GM12878 (cell line): ENCODE results near the gene HOXC9. TPM values are rescaled to one million over a fixed set of nuclear protein-coding genes. Genes with fewer than 3 reads are reported as not detected.

Experiments
- ASH2L ChIP-seq: fragments of 300-600, 200-600 bp; sonication (generic); IDR thresholded peaks from 2 replicates; pipeline ENCODE4 v1.6.1; 2017; ENCODE audit warnings: low read depth, mild to moderate bottlenecking, borderline replicate concordance
- ATF7 ChIP-seq: fragments of 450-650 bp; IDR thresholded peaks from 2 replicates; pipeline ENCODE4 v1.6.1; 2016; ENCODE audit warnings: low read depth, mild to moderate bottlenecking
- BHLHE40 ChIP-seq, 2 experiments: fragments of 450-650 bp in 1 of 2; IDR thresholded peaks; 2 replicates each; pipeline ENCODE4 v1.6.1; 2011 to 2017; ENCODE audit warnings: low read depth in 2 of 2, borderline replicate concordance in 1 of 2, improper control_type of control experiment in 1 of 2, low read length in 1 of 2, mild to moderate bottlenecking in 1 of 2
- CBX5 ChIP-seq: sonication (generic); IDR thresholded peaks from 2 replicates; pipeline ENCODE4 v1.6.1; 2016; ENCODE audit warnings: low read depth, moderate library complexity, mild to moderate bottlenecking, inconsistent platforms
- GATAD2B ChIP-seq: fragments of 450-650 bp; conservative IDR thresholded peaks from 2 replicates; pipeline ENCODE4 v1.6.1; 2017; ENCODE audit warnings: low read depth, mild to moderate bottlenecking, moderate library complexity
- IKZF1 ChIP-seq: fragments of 450-650 bp; conservative IDR thresholded peaks from 2 replicates; pipeline ENCODE4 v1.6.1; 2017; ENCODE audit warnings: antibody characterized with exemption, mild to moderate bottlenecking
- IKZF2 ChIP-seq, 2 experiments: fragments of 450-650 bp; IDR thresholded peaks; 2 replicates each; pipeline ENCODE4 v1.6.1; 2017; ENCODE audit warnings: mild to moderate bottlenecking in 2 of 2, moderate library complexity in 2 of 2
- IRF4 ChIP-seq: IDR thresholded peaks from 2 replicates; pipeline ENCODE4 v1.6.1; 2011; ENCODE audit warnings: low read depth, low read length
- LARP7 ChIP-seq: fragments of 450-650 bp; IDR thresholded peaks from 2 replicates; pipeline ENCODE4 v1.6.1; 2017; ENCODE audit warnings: mild to moderate bottlenecking
- MAX ChIP-seq: IDR thresholded peaks from 2 replicates; pipeline ENCODE4 v1.6.1; 2012; ENCODE audit warnings: low read depth, low read length, improper control_type of control experiment
- NR2F1 ChIP-seq: fragments of 450-650 bp; conservative IDR thresholded peaks from 2 replicates; pipeline ENCODE4 v1.6.1; 2017; ENCODE audit warnings: mild to moderate bottlenecking
- PML ChIP-seq: IDR thresholded peaks from 2 replicates; pipeline ENCODE4 v1.6.1; 2012; ENCODE audit warnings: low read length, inconsistent platforms
- RAD51 ChIP-seq: fragments of 450-650 bp; IDR thresholded peaks from 2 replicates; pipeline ENCODE4 v1.6.1; 2016; ENCODE audit warnings: moderate library complexity, mild to moderate bottlenecking, inconsistent platforms
- RB1 ChIP-seq: fragments of 450-650 bp; formaldehyde crosslinking; IDR thresholded peaks from 2 replicates; pipeline ENCODE4 v1.6.1; 2017; ENCODE audit warnings: mild to moderate bottlenecking, borderline replicate concordance
- RUNX3 ChIP-seq: IDR thresholded peaks from 2 replicates; pipeline ENCODE4 v1.6.1; 2012; ENCODE audit warnings: low read length, inconsistent platforms
- SUPT20H ChIP-seq: IDR thresholded peaks from 2 replicates; pipeline ENCODE4 v1.6.1; 2011; ENCODE audit warnings: low read depth, mild to moderate bottlenecking, low read length, moderate library complexity, borderline replicate concordance; ENCODE audit not compliant: control insufficient read depth
- TCF7 ChIP-seq: IDR thresholded peaks from 2 replicates; pipeline ENCODE4 v1.6.1; 2014; ENCODE audit warnings: antibody characterized with exemption, borderline replicate concordance
- USF2 ChIP-seq: IDR thresholded peaks from 2 replicates; pipeline ENCODE4 v1.6.1; 2011; ENCODE audit warnings: low read depth, low read length, improper control_type of control experiment, borderline replicate concordance
- ZNF384 ChIP-seq: IDR thresholded peaks from 2 replicates; pipeline ENCODE4 v1.6.1; 2012; ENCODE audit warnings: low read depth, mild to moderate bottlenecking, low read length, improper control_type of control experiment, borderline replicate concordance
- polyA plus RNA-seq, 11 experiments: library from polyadenylated mRNA; depleted of rRNA in 4 of 11; unstranded in 6 of 11; stranded (reverse) in 5 of 11; fragments of >200 nt; fragmentation: Nextera tagmentation in 4 of 11; fragmentation: Illumina TruSeq in 1 of 11; extraction: Ambion mirVana in 4 of 11; extraction: Trizol in 1 of 11; gene quantifications; 1 replicate in 1 of 11; 2 replicates in 10 of 11; pipeline versions ENCODE4 v1.2.1 to v1.2.3, GENCODE V29; 2011 to 2016; ENCODE audit warnings: inconsistent platforms in 2 of 11, missing spikeins in 2 of 11, low read depth in 1 of 11
- total RNA-seq, 4 experiments: library from RNA; depleted of rRNA in 3 of 4; stranded (reverse); fragments of >200 nt in 3 of 4; fragmentation: Illumina TruSeq in 1 of 4; extraction: Trizol in 1 of 4; gene quantifications; 2 replicates each; pipeline versions ENCODE4 v1.2.1 to v1.2.3, GENCODE V29; 2013 to 2021
- TF ChIP-seq, protein P1 (sequence below): IDR thresholded peaks from 2 replicates; pipeline ENCODE4 v1.6.1; 2012; ENCODE audit warnings: improper control_type of control experiment, low read depth, low read length; ENCODE audit not compliant: insufficient replicate concordance
- TF ChIP-seq, protein P2 (sequence below): fragments of 450-650 bp; IDR thresholded peaks from 2 replicates; pipeline ENCODE4 v1.6.1; 2017; ENCODE audit warnings: mild to moderate bottlenecking
- TF ChIP-seq, protein P3 (sequence below): IDR thresholded peaks from 2 replicates; pipeline ENCODE4 v1.6.1; 2012; ENCODE audit warnings: low read depth, low read length, improper control_type of control experiment

HOXC9 gene
- total and polyA plus RNA-seq, 10 of the 15 experiments (the other 5 are each of a cell fraction or from before 2014, with no cell fraction given): not detected

- TF ChIP-seq, protein P1, sequence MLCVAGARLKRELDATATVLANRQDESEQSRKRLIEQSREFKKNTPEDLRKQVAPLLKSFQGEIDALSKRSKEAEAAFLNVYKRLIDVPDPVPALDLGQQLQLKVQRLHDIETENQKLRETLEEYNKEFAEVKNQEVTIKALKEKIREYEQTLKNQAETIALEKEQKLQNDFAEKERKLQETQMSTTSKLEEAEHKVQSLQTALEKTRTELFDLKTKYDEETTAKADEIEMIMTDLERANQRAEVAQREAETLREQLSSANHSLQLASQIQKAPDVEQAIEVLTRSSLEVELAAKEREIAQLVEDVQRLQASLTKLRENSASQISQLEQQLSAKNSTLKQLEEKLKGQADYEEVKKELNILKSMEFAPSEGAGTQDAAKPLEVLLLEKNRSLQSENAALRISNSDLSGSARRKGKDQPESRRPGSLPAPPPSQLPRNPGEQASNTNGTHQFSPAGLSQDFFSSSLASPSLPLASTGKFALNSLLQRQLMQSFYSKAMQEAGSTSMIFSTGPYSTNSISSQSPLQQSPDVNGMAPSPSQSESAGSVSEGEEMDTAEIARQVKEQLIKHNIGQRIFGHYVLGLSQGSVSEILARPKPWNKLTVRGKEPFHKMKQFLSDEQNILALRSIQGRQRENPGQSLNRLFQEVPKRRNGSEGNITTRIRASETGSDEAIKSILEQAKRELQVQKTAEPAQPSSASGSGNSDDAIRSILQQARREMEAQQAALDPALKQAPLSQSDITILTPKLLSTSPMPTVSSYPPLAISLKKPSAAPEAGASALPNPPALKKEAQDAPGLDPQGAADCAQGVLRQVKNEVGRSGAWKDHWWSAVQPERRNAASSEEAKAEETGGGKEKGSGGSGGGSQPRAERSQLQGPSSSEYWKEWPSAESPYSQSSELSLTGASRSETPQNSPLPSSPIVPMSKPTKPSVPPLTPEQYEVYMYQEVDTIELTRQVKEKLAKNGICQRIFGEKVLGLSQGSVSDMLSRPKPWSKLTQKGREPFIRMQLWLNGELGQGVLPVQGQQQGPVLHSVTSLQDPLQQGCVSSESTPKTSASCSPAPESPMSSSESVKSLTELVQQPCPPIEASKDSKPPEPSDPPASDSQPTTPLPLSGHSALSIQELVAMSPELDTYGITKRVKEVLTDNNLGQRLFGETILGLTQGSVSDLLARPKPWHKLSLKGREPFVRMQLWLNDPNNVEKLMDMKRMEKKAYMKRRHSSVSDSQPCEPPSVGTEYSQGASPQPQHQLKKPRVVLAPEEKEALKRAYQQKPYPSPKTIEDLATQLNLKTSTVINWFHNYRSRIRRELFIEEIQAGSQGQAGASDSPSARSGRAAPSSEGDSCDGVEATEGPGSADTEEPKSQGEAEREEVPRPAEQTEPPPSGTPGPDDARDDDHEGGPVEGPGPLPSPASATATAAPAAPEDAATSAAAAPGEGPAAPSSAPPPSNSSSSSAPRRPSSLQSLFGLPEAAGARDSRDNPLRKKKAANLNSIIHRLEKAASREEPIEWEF: peak; percentile 34
- TF ChIP-seq SUPT20H (no peak), PML (no peak), CBX5 (no peak), ASH2L (no peak), NR2F1 (no peak), RUNX3 (no peak), RAD51 (no peak), MAX (no peak), GATAD2B (peak; percentile 76; the same call in 1 of the 2 replicates), TCF7 (no peak), LARP7 (peak; percentile 69; the same call in 1 of the 2 replicates), BHLHE40 (IDR thresholded peaks at IDR 0.05; ENCODE audit: borderline replicate concordance in 1 of 2, low read depth in 2 of 2, low read length in 1 of 2) (no peak), RB1 (peak; percentile 88; the same call in 1 of the 2 replicates), IKZF1 (peak; percentile 51), ATF7 (no peak), IRF4 (no peak), ZNF384 (no peak; the same call in 1 of the 2 replicates), USF2 (no peak), IKZF2 (IDR thresholded peaks at IDR 0.05) (peak; percentile 29 to 50; a peak in 2 of 4 replicates)
- TF ChIP-seq, protein P2, sequence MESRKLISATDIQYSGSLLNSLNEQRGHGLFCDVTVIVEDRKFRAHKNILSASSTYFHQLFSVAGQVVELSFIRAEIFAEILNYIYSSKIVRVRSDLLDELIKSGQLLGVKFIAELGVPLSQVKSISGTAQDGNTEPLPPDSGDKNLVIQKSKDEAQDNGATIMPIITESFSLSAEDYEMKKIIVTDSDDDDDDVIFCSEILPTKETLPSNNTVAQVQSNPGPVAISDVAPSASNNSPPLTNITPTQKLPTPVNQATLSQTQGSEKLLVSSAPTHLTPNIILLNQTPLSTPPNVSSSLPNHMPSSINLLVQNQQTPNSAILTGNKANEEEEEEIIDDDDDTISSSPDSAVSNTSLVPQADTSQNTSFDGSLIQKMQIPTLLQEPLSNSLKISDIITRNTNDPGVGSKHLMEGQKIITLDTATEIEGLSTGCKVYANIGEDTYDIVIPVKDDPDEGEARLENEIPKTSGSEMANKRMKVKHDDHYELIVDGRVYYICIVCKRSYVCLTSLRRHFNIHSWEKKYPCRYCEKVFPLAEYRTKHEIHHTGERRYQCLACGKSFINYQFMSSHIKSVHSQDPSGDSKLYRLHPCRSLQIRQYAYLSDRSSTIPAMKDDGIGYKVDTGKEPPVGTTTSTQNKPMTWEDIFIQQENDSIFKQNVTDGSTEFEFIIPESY: no peak
- TF ChIP-seq, protein P3, sequence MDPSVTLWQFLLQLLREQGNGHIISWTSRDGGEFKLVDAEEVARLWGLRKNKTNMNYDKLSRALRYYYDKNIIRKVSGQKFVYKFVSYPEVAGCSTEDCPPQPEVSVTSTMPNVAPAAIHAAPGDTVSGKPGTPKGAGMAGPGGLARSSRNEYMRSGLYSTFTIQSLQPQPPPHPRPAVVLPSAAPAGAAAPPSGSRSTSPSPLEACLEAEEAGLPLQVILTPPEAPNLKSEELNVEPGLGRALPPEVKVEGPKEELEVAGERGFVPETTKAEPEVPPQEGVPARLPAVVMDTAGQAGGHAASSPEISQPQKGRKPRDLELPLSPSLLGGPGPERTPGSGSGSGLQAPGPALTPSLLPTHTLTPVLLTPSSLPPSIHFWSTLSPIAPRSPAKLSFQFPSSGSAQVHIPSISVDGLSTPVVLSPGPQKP: no peak
Observed at GRCh38 chr12:54005853-54006558, 6.0 kb downstream of the HOXC9 start (continued).
